Parathyroid adenoma (tissue), 2 donors: ENCODE measurements around the gene SBF2.

Experiments
- H2AFZ ChIP-seq: fragments of 300-600 bp; sonication (generic); one replicate; pipeline ENCODE4 v1.7.0; 2017; ENCODE audit warnings: antibody characterized with exemption, mild to moderate bottlenecking
- H3K27ac ChIP-seq: fragments of 300-600 bp; sonication (generic); one replicate; pipeline ENCODE4 v1.7.0; 2017
- H3K27me3 ChIP-seq: fragments of 300-600 bp; sonication (generic); one replicate; pipeline ENCODE4 v1.7.0; 2017; ENCODE audit warnings: low read length; ENCODE audit not compliant: control insufficient read depth, insufficient read depth
- H3K36me3 ChIP-seq: fragments of 300-600 bp; sonication (generic); one replicate; pipeline ENCODE4 v1.7.0; 2017; ENCODE audit warnings: low read length; ENCODE audit not compliant: control insufficient read depth, insufficient read depth
- H3K4me1 ChIP-seq: fragments of 300-600 bp; sonication (generic); one replicate; pipeline ENCODE4 v1.7.0; 2017; ENCODE audit warnings: control low read depth
- H3K4me2 ChIP-seq: fragments of 300-600 bp; sonication (generic); one replicate; pipeline ENCODE4 v1.7.0; 2017; ENCODE audit warnings: low read length
- H3K4me3 ChIP-seq: fragments of 300-600 bp; sonication (generic); one replicate; pipeline ENCODE4 v1.7.0; 2017; ENCODE audit warnings: low read depth, low read length
- H3K79me2 ChIP-seq: fragments of 300-600 bp; sonication (generic); one replicate; pipeline ENCODE4 v1.7.0; 2017; ENCODE audit warnings: control low read depth
- H3K9ac ChIP-seq: fragments of 300-600 bp; sonication (generic); one replicate; pipeline ENCODE4 v1.7.0; 2017; ENCODE audit warnings: mild to moderate bottlenecking
- H3K9me3 ChIP-seq: fragments of 300-600 bp; sonication (generic); one replicate; pipeline ENCODE4 v1.7.0; 2017; ENCODE audit warnings: low read length; ENCODE audit not compliant: control insufficient read depth
- TF ChIP-seq, protein P1 (sequence below): fragments of 300-600 bp; sonication (generic); IDR thresholded peaks from one replicate; pipeline ENCODE4 v1.7.0; 2017; ENCODE audit warnings: antibody characterized with exemption, mild to moderate bottlenecking
- donor health status: primary hyperparathyroidism.

The SBF2 gene

GRCh38 chr11:10329935-10330334 lies 35.9 kb upstream of the SBF2 start:
- Histone ChIP-seq H3K4me1 (peaks cover 13% of the 10 kb centered on the region), H2AFZ (no peak overlapping the region), H3K9ac (no peak overlapping the region), H3K27me3 (no peaks in the 10 kb centered on the region), H3K4me2 (no peak overlapping the region), H3K9me3 (no peaks in the 10 kb centered on the region), H3K27ac (no peak overlapping the region), H3K36me3 (no peaks in the 10 kb centered on the region), H3K79me2 (no peaks in the 10 kb centered on the region), H3K4me3 (no peak overlapping the region)
- TF ChIP-seq, protein P1, sequence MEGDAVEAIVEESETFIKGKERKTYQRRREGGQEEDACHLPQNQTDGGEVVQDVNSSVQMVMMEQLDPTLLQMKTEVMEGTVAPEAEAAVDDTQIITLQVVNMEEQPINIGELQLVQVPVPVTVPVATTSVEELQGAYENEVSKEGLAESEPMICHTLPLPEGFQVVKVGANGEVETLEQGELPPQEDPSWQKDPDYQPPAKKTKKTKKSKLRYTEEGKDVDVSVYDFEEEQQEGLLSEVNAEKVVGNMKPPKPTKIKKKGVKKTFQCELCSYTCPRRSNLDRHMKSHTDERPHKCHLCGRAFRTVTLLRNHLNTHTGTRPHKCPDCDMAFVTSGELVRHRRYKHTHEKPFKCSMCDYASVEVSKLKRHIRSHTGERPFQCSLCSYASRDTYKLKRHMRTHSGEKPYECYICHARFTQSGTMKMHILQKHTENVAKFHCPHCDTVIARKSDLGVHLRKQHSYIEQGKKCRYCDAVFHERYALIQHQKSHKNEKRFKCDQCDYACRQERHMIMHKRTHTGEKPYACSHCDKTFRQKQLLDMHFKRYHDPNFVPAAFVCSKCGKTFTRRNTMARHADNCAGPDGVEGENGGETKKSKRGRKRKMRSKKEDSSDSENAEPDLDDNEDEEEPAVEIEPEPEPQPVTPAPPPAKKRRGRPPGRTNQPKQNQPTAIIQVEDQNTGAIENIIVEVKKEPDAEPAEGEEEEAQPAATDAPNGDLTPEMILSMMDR, result no peak

DNA sequence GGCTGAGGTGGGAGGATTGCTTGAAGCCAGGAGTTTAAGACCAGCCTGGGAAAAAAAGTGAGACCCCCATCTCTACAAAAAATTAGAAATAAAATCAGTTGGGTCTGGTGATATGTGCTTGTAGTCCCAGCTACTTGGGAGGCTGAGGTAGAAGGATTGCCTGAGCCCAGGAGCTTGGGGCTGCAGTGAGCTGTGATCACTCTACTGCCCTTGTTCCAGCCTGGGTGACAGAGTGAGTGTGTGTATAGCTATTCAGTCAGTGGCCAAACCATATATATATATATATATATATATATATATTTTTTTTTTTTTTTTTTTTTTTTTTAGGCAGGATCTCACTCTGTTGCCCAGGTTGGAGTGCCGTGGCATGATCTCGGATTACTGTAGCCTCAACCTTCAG lies 35.3 kb upstream of the SBF2 start:
- Histone ChIP-seq H3K4me1 (peaks cover 13% of the 10 kb centered on the region), H3K79me2 (no peaks in the 10 kb centered on the region), H3K27me3 (no peaks in the 10 kb centered on the region), H2AFZ (peak overlapping the region; percentile 17), H3K4me3 (no peak overlapping the region), H3K36me3 (no peaks in the 10 kb centered on the region), H3K9ac (no peak overlapping the region), H3K27ac (no peak overlapping the region), H3K9me3 (no peaks in the 10 kb centered on the region), H3K4me2 (no peak overlapping the region)
- TF ChIP-seq, protein P1, result no peak

DNA sequence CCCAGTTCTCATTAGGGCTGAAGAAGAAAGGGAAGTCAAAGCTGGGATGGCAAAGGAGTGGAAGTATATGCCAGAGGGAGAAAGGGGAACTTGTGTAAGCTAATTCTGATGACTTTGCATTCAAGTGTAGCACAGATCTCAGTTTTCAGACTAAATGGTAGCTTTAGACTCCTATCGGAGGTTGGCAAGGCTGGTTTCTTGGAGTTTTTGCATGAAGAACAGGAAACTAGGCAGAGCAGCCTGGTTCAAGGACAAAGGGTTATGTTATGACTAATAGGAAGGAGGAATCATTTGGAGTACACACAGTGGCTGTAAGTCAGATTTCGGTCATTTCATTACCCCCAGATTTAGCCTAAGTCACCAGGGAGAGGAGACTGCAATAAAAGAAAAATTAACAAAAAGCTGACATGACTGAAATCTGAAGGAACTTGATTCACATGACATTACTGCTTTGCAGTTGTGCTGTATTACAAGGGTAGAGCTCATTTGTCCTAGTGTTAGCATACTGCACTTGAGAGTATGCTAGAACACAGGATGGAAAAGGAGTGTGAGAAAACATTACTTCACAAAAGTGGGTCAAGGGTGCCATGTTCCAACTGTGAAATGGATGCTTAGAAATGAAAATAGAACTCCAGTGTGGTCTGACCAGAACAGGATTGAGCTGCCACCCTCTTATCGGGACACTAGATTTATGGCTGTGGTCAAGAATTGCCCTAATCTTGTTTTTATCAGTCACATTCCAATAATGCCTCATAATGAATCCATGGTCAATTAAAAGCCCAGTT lies 34.5 kb upstream of the SBF2 start:
- Histone ChIP-seq H3K9me3 (no peaks in the 10 kb centered on the region), H3K4me2 (no peak overlapping the region), H3K27ac (peak overlapping the region; percentile 27), H3K4me3 (no peak overlapping the region), H3K79me2 (no peaks in the 10 kb centered on the region), H3K27me3 (no peaks in the 10 kb centered on the region), H3K36me3 (no peaks in the 10 kb centered on the region), H3K9ac (no peak overlapping the region), H3K4me1 (peaks cover 18% of the 10 kb centered on the region), H2AFZ (peak overlapping the region; percentile 16)
- TF ChIP-seq, protein P1, result no peak

DNA sequence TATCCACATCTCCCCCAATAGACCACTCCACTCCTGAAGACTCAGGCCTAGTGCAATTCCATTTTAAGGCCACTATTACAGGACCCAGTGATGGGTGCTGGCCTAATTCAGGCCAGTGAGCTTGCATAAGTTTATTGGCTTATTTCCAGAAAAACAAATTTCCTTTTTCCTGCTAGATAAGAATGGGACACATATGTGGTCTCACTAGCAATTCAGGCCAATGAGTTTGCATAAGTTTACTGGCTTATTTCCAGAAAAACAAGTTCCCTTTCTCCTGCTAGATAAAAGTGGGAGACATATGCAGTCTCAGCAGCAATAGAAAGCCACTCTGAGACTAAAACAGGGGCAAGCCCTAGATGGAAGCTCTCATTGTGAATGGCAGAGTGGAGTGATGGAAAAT lies 33.2 kb upstream of the SBF2 start:
- TF ChIP-seq, protein P1, result no peak
- Histone ChIP-seq H3K9me3 (no peaks in the 10 kb centered on the region), H3K9ac (no peak overlapping the region), H3K36me3 (no peaks in the 10 kb centered on the region), H2AFZ (no peak overlapping the region), H3K27me3 (no peaks in the 10 kb centered on the region), H3K4me2 (no peak overlapping the region), H3K27ac (peak overlapping the region; percentile 19), H3K4me3 (no peak overlapping the region), H3K4me1 (peaks cover 18% of the 10 kb centered on the region), H3K79me2 (no peaks in the 10 kb centered on the region)
